Measurements from ENCODE around the gene OR2W3. TPM values are rescaled to one million over a fixed set of nuclear protein-coding genes. Genes with fewer than 3 reads are reported as not detected.

OR2W3 gene
- polyA plus RNA-seq, 2 of the 4 experiments (the other 2 are of a cell fraction): not detected

GRCh38 chr1:247884797-247885413 is 10.5 kb upstream of the OR2W3 start:
- no peak for ATAC-seq
- Histone ChIP-seq H3K4me1 (no peaks in the 10 kb centered on the region), H3K27ac (no peak overlapping the region), H3K4me3 (no peak overlapping the region), H3K9me3 (no peaks in the 10 kb centered on the region; the same call in 2 of the 3 replicates), H3K4me2 (no peak overlapping the region)
- TF ChIP-seq NR3C1 (IDR thresholded peaks at IDR 0.05): no peak
- TF ChIP-seq EHMT2 (IDR thresholded peaks at IDR 0.05; ENCODE audit: low read depth): no peak
- TF ChIP-seq GATA3 (IDR thresholded peaks at IDR 0.05; ENCODE audit: borderline replicate concordance): no peak
- no peak for TF ChIP-seq KDM1A (IDR thresholded peaks at IDR 0.05; ENCODE audit: low read depth)
- no peak for TF ChIP-seq SREBF2 (IDR thresholded peaks at IDR 0.05)
- no peak for TF ChIP-seq BHLHE40 (IDR thresholded peaks at IDR 0.05; ENCODE audit: low read depth, low read length)
- TF ChIP-seq ZC3H11A (IDR thresholded peaks at IDR 0.05): no peak
- no peak for TF ChIP-seq CHD4 (IDR thresholded peaks at IDR 0.05; ENCODE audit: borderline replicate concordance)
- TF ChIP-seq HOXB5 (CRISPR knock-in tag; IDR thresholded peaks at IDR 0.05): no peak
- no peak for TF ChIP-seq CEBPB (IDR thresholded peaks at IDR 0.05)
- no peak for TF ChIP-seq TP53 (CRISPR knock-in tag; IDR thresholded peaks at IDR 0.05)
- no peak for TF ChIP-seq EHF (CRISPR knock-in tag; IDR thresholded peaks at IDR 0.05)
- no peak for TF ChIP-seq HOXA7 (CRISPR knock-in tag; IDR thresholded peaks at IDR 0.05)
- no peak for TF ChIP-seq NPAS2 (CRISPR knock-in tag; IDR thresholded peaks at IDR 0.05; ENCODE audit: borderline replicate concordance)
- no peak for TF ChIP-seq ZFP36 (IDR thresholded peaks at IDR 0.05; ENCODE audit: borderline replicate concordance, partially characterized antibody)
- ChIA-PET CTCF (no interaction called here), POLR2A (no interaction called here)
- WGBS (ENCODE audit: missing lambda C conversion rate): 49% methylated on average over 10 of the region's 10 CpGs
- DNase-seq (ENCODE audit: low read depth in 1 of 2, low spot score in 1 of 2): no peak
- FAIRE-seq: no peak

GRCh38 chr1:247895976-247896375 is 589 bp downstream of the OR2W3 start:
- no peaks in the 10 kb centered on the region for H3K4me1 ChIP-seq
- DNase-seq (ENCODE audit: low read depth in 1 of 2, low spot score in 1 of 2) (no peak), ATAC-seq (no peak), FAIRE-seq (no peak)
- no peak overlapping the region for H3K27ac ChIP-seq
- WGBS (ENCODE audit: missing lambda C conversion rate): 43% methylated on average over 13 of the region's 14 CpGs
- H3K9me3 ChIP-seq: no peaks in the 10 kb centered on the region
- no peak for TF ChIP-seq NR3C1 (IDR thresholded peaks at IDR 0.05)
- no peak overlapping the region for H3K4me2 ChIP-seq
- POLR2A ChIA-PET: no interaction called here
- CTCF ChIA-PET: no interaction called here
- H3K4me3 ChIP-seq: no peak overlapping the region

GRCh38 chr1:247904122-247904521 is 8.7 kb downstream of the OR2W3 start:
- WGBS (ENCODE audit: missing lambda C conversion rate): 7% methylated on average over 6 of the region's 6 CpGs
- Histone ChIP-seq H3K4me1 (no peaks in the 10 kb centered on the region), H3K27ac (no peak overlapping the region), H3K9me3 (no peaks in the 10 kb centered on the region), H3K4me2 (no peak overlapping the region), H3K4me3 (no peak overlapping the region)
- ChIA-PET CTCF (no interaction called here), POLR2A (no interaction called here)
- TF ChIP-seq KDM1A (IDR thresholded peaks at IDR 0.05; ENCODE audit: low read depth): no peak
- no peak for TF ChIP-seq E2F6 (IDR thresholded peaks at IDR 0.05; ENCODE audit: borderline replicate concordance, low read depth)
- TF ChIP-seq HES2 (IDR thresholded peaks at IDR 0.05): no peak
- no peak for TF ChIP-seq RNF2 (IDR thresholded peaks at IDR 0.05; ENCODE audit: borderline replicate concordance, low read depth)
- no peak for TF ChIP-seq PBX3 (IDR thresholded peaks at IDR 0.05)
- no peak for TF ChIP-seq BCL3 (IDR thresholded peaks at IDR 0.05)
- FAIRE-seq (no peak), DNase-seq (ENCODE audit: low read depth in 1 of 2, low spot score in 1 of 2) (no peak), ATAC-seq (no peak)

Measured in A549 (cell line).